Testis (tissue), 2 donors: ENCODE measurements around the gene ZFAND2B.

Source experiments
- POLR2A ChIP-seq: fragments of 450-650 bp; IDR thresholded peaks from one replicate; pipeline ENCODE4 v1.6.1; 2017; ENCODE audit warnings: antibody characterized with exemption, mild to moderate bottlenecking, moderate library complexity
- TF ChIP-seq, protein P1 (sequence below), 3 experiments: fragments of 450-650 bp in 2 of 3; fragments of 200-600 bp in 1 of 3; sonication (generic) in 1 of 3; IDR thresholded peaks; one replicate each; pipeline ENCODE4 v1.5.1; 2016 to 2019; ENCODE audit warnings: antibody characterized with exemption in 3 of 3, mild to moderate bottlenecking in 2 of 3, moderate library complexity in 1 of 3

DNA sequence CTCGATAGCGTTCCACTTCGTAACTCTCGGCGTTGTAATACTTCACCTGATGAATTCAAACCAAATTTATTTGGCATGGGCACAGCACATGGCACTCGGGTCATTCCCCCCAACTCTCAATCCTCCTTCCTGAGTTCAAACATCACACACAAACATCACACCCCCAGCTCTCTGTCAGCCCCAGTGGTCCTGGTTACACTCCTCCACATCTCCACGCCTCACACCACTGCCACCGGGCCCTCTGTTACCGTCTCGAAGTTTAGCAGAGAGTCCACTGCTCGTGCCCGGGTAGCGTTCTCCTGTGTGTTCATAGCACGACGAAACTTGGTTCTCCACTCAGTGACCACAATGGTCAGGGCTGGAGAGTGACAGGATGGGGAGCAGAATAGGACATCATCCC, 7.6 kb downstream of the ZFAND2B start:
- TF ChIP-seq, protein P1, sequence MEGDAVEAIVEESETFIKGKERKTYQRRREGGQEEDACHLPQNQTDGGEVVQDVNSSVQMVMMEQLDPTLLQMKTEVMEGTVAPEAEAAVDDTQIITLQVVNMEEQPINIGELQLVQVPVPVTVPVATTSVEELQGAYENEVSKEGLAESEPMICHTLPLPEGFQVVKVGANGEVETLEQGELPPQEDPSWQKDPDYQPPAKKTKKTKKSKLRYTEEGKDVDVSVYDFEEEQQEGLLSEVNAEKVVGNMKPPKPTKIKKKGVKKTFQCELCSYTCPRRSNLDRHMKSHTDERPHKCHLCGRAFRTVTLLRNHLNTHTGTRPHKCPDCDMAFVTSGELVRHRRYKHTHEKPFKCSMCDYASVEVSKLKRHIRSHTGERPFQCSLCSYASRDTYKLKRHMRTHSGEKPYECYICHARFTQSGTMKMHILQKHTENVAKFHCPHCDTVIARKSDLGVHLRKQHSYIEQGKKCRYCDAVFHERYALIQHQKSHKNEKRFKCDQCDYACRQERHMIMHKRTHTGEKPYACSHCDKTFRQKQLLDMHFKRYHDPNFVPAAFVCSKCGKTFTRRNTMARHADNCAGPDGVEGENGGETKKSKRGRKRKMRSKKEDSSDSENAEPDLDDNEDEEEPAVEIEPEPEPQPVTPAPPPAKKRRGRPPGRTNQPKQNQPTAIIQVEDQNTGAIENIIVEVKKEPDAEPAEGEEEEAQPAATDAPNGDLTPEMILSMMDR (IDR thresholded peaks at IDR 0.05) = no peak
- TF ChIP-seq POLR2A = no peak
